ENCODE measurements around the gene PKIG. TPM values are rescaled to one million over a fixed set of nuclear protein-coding genes. Genes with fewer than 3 reads are reported as not detected.
A peak's percentile ranks its signal among the peaks of the same experiment; 100 is the strongest.
"Not testable (repeated sequence)": the region's sequence is repeated elsewhere in the genome, so short reads cannot be mapped to it uniquely, and the experiment has no call there.

PKIG gene
- total RNA-seq, 1 donor from 2014 or later, result 40.6 TPM

- no peak overlapping the region for H3K9ac ChIP-seq
- no peaks in the 10 kb centered on the region for H3K36me3 ChIP-seq
- peaks cover 34% of the 10 kb centered on the region for H3K4me1 ChIP-seq
- Mint-ChIP-seq H3K4me1 (peaks cover 33% of the 10 kb centered on the region), H3K27ac (no peak overlapping the region), H3K4me3 (peak overlapping the region; percentile 77), H3K36me3 (no peaks in the 10 kb centered on the region), H3K9me3 (peaks cover 4% of the 10 kb centered on the region), H3K27me3 (ENCODE audit: insufficient read depth, low read depth) (peaks cover 19% of the 10 kb centered on the region)
- no peak for DNase-seq (ENCODE audit: low spot score)
- no peaks in the 10 kb centered on the region for H4K20me1 ChIP-seq (ENCODE audit: low read depth)
- TF ChIP-seq, protein P1, sequence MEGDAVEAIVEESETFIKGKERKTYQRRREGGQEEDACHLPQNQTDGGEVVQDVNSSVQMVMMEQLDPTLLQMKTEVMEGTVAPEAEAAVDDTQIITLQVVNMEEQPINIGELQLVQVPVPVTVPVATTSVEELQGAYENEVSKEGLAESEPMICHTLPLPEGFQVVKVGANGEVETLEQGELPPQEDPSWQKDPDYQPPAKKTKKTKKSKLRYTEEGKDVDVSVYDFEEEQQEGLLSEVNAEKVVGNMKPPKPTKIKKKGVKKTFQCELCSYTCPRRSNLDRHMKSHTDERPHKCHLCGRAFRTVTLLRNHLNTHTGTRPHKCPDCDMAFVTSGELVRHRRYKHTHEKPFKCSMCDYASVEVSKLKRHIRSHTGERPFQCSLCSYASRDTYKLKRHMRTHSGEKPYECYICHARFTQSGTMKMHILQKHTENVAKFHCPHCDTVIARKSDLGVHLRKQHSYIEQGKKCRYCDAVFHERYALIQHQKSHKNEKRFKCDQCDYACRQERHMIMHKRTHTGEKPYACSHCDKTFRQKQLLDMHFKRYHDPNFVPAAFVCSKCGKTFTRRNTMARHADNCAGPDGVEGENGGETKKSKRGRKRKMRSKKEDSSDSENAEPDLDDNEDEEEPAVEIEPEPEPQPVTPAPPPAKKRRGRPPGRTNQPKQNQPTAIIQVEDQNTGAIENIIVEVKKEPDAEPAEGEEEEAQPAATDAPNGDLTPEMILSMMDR (IDR thresholded peaks at IDR 0.05), result no peak
- no peak for TF ChIP-seq EZH2phosphoT487 (IDR thresholded peaks at IDR 0.05)
- TF ChIP-seq EZH2 (IDR thresholded peaks at IDR 0.05), result no peak
- peak overlapping the region; percentile 80 for H3K4me2 ChIP-seq
- H3K4me3 ChIP-seq, result peak overlapping the region; percentile 75
- H3K79me2 ChIP-seq (ENCODE audit: low read depth), result no peaks in the 10 kb centered on the region
- H3K27me3 ChIP-seq, result peaks cover 24% of the 10 kb centered on the region
- H3F3A ChIP-seq (ENCODE audit: low read depth), result peaks cover 41% of the 10 kb centered on the region
- H3K9me3 ChIP-seq (ENCODE audit: low read depth), result no peaks in the 10 kb centered on the region
- H3K27ac ChIP-seq, result no peak overlapping the region
- no peak overlapping the region for H2AFZ ChIP-seq (replicated peaks)
Observed at GRCh38 chr20:44651434-44651683, 69.0 kb downstream of the PKIG start.

- Histone ChIP-seq H3K4me1 (peaks cover 32% of the 10 kb centered on the region), H3K27me3 (peaks cover 24% of the 10 kb centered on the region), H3K9me3 (ENCODE audit: low read depth) (no peaks in the 10 kb centered on the region), H4K20me1 (ENCODE audit: low read depth) (no peaks in the 10 kb centered on the region), H3K79me2 (ENCODE audit: low read depth) (no peaks in the 10 kb centered on the region), H3F3A (ENCODE audit: low read depth) (peaks cover 40% of the 10 kb centered on the region), H3K36me3 (no peaks in the 10 kb centered on the region), H2AFZ (replicated peaks) (peak within 1 kb of the TSS; percentile 82), H3K27ac (no peak within 1 kb of the TSS), H3K4me2 (peak within 1 kb of the TSS; percentile 80), H3K4me3 (peak within 1 kb of the TSS; percentile 75), H3K9ac (no peak within 1 kb of the TSS)
- Mint-ChIP-seq H3K9me3 (peaks cover 4% of the 10 kb centered on the region), H3K4me1 (peaks cover 34% of the 10 kb centered on the region), H3K36me3 (no peaks in the 10 kb centered on the region), H3K27me3 (ENCODE audit: insufficient read depth, low read depth) (peaks cover 20% of the 10 kb centered on the region), H3K27ac (no peak within 1 kb of the TSS), H3K4me3 (peak within 1 kb of the TSS; percentile 94)
- peak; percentile 89 for DNase-seq (ENCODE audit: low spot score)
- TF ChIP-seq EZH2 (IDR thresholded peaks at IDR 0.05), result peak; percentile 30
- TF ChIP-seq EZH2phosphoT487 (IDR thresholded peaks at IDR 0.05), result peak; percentile 45
- TF ChIP-seq, protein P1 (IDR thresholded peaks at IDR 0.05), result no peak
Observed at GRCh38 chr20:44651684-44652423, 69.5 kb downstream of the PKIG start, which contains the start of gene ADA. ADA (minus strand) TSS chr20:44651699; CDS start chr20:44651607, 92 bp downstream.

GRCh38 chr20:44653546-44653945, 71.2 kb downstream of the PKIG start:
- peaks cover 4% of the 10 kb centered on the region for H3K9me3 Mint-ChIP-seq
- H3K27ac ChIP-seq, result no peak overlapping the region
- no peak overlapping the region for H2AFZ ChIP-seq (replicated peaks)
- no peak for TF ChIP-seq EZH2phosphoT487 (IDR thresholded peaks at IDR 0.05)
- TF ChIP-seq, protein P1 (IDR thresholded peaks at IDR 0.05), result no peak
- no peak for TF ChIP-seq EZH2 (IDR thresholded peaks at IDR 0.05)
- H3K79me2 ChIP-seq (ENCODE audit: low read depth), result no peaks in the 10 kb centered on the region
- H3K4me3 ChIP-seq, result no peak overlapping the region
- H3K27me3 Mint-ChIP-seq (ENCODE audit: insufficient read depth, low read depth), result peaks cover 23% of the 10 kb centered on the region
- H3K27me3 ChIP-seq, result peaks cover 24% of the 10 kb centered on the region
- H3K36me3 ChIP-seq, result no peaks in the 10 kb centered on the region
- peaks cover 34% of the 10 kb centered on the region for H3K4me1 Mint-ChIP-seq
- no peaks in the 10 kb centered on the region for H4K20me1 ChIP-seq (ENCODE audit: low read depth)
- H3K4me2 ChIP-seq, result peak overlapping the region; percentile 80
- DNase-seq (ENCODE audit: low spot score), result no peak
- peaks cover 35% of the 10 kb centered on the region for H3F3A ChIP-seq (ENCODE audit: low read depth)
- no peaks in the 10 kb centered on the region for H3K9me3 ChIP-seq (ENCODE audit: low read depth)
- H3K4me1 ChIP-seq, result peaks cover 27% of the 10 kb centered on the region
- H3K36me3 Mint-ChIP-seq, result no peaks in the 10 kb centered on the region
- H3K9ac ChIP-seq, result no peak overlapping the region
- H3K4me3 Mint-ChIP-seq, result peak overlapping the region; percentile 50
- H3K27ac Mint-ChIP-seq, result no peak overlapping the region

DNA sequence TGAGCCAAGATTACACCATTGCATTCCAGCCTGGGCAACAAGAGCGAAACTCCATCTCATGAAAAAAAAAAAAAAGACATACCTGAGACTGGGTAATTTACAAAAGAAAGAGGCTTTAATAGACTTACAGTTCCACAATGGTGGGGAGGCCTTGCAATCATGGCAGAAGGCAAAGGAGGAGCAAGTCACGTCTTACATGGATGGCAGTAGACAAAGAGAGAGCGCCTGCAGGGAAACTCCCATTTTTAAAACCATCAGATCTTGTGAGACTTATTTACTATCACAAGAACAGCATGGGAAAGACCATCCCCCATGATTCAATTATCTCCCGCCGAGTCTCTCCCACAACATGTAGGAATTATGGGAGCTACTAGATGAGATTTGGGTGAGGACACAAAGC, 71.8 kb downstream of the PKIG start:
- H3K4me3 Mint-ChIP-seq; H3K9me3 Mint-ChIP-seq; H3K9me3 ChIP-seq (ENCODE audit: low read depth); H3K9ac ChIP-seq; H3K4me3 ChIP-seq; H3K27ac Mint-ChIP-seq; H3K4me2 ChIP-seq; H3K27ac ChIP-seq; DNase-seq (ENCODE audit: low spot score); H3K36me3 ChIP-seq; H4K20me1 ChIP-seq (ENCODE audit: low read depth); H3K79me2 ChIP-seq (ENCODE audit: low read depth); H3K36me3 Mint-ChIP-seq; H2AFZ ChIP-seq (replicated peaks): not testable (repeated sequence)
- Mint-ChIP-seq H3K27me3 (ENCODE audit: insufficient read depth, low read depth) (peaks cover 24% of the 10 kb centered on the region), H3K4me1 (peaks cover 34% of the 10 kb centered on the region)
- peaks cover 24% of the 10 kb centered on the region for H3K4me1 ChIP-seq
- H3F3A ChIP-seq (ENCODE audit: low read depth), result peaks cover 29% of the 10 kb centered on the region
- H3K27me3 ChIP-seq, result peaks cover 24% of the 10 kb centered on the region
